Activated naive CD4-positive, alpha-beta T cell treated with anti-CD3 and anti-CD28 coated beads, Interleukin-2, amount 10 ng/mL, durations not matched to agents 7 days and 5 days (primary cell): Measurements from ENCODE around the gene SYDE1.
"Not testable (repeated sequence)": the region's sequence is repeated elsewhere in the genome, so short reads cannot be mapped to it uniquely, and the experiment has no call there.

ENCODE experiments used
- CTCF ChIA-PET: fragments of 350-600 bp; sonication (Branson Sonifier 250); formaldehyde crosslinking; loops from one replicate; lab custom pipeline; 2021; ENCODE audit warnings: antibody characterized with exemption; lab: Charles Lee
- DNase-seq: peaks from one replicate; pipeline ENCODE4 v3.0.0-alpha.2; 2020
- H3K27ac Mint-ChIP-seq: one replicate; pipeline ENCODE4 v1.8.0; 2021; ENCODE audit warnings: mild to moderate bottlenecking, moderate library complexity, mixed read lengths
- H3K27me3 Mint-ChIP-seq: one replicate; pipeline ENCODE4 v1.8.0; 2021; ENCODE audit warnings: mild to moderate bottlenecking, mixed read lengths
- H3K36me3 Mint-ChIP-seq: one replicate; pipeline ENCODE4 v1.8.0; 2021; ENCODE audit warnings: mixed read lengths
- H3K4me1 Mint-ChIP-seq: one replicate; pipeline ENCODE4 v1.8.0; 2021; ENCODE audit warnings: mixed read lengths
- H3K4me3 Mint-ChIP-seq: one replicate; pipeline ENCODE4 v1.8.0; 2021; ENCODE audit warnings: mild to moderate bottlenecking, moderate library complexity, mixed read lengths
- H3K9me3 Mint-ChIP-seq: one replicate; pipeline ENCODE4 v1.8.0; 2021; ENCODE audit warnings: mixed read lengths

Gene SYDE1

GRCh38 chr19:15097980-15098379, 9.2 kb upstream of the SYDE1 start:
- H3K27me3 Mint-ChIP-seq, H3K36me3 Mint-ChIP-seq, CTCF ChIA-PET, H3K9me3 Mint-ChIP-seq, H3K27ac Mint-ChIP-seq, DNase-seq, H3K4me1 Mint-ChIP-seq, H3K4me3 Mint-ChIP-seq: not testable (repeated sequence)

DNA sequence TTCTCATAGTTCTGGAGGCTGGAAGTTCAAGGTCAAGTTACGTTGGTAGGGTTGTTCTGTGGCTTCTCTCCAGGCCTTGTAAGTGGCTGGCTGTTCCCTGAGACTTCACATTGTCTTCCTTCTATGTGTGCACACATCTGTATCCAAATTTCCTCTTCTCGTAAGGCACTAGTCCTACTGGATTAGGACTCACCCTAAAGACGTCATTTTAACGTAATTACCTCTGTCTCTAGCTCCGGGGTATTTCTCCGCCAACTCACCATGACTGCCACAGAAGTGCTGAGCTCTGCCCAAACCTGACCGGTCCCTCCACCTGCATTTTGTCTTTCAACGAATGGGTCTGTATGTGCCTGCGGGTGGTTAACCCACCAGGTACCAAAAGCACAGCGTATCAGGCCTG, 8.7 kb upstream of the SYDE1 start:
- Mint-ChIP-seq H3K4me3 (no peak overlapping the region), H3K27me3 (peaks cover 4% of the 10 kb centered on the region), H3K27ac (no peak overlapping the region), H3K9me3 (peaks cover 7% of the 10 kb centered on the region), H3K4me1 (no peaks in the 10 kb centered on the region), H3K36me3 (no peaks in the 10 kb centered on the region)
- no peak for DNase-seq
- CTCF ChIA-PET: interaction anchor here (0.6 to 0.8 kb wide), 2 partner anchors 9 to 253 kb away, joined by 3 to 4 read pairs; no protein-coding TSS in a partner anchor

GRCh38 chr19:15099017-15099582, 8.1 kb upstream of the SYDE1 start:
- CTCF ChIA-PET: interaction anchor here (0.6 to 4.8 kb wide), 3 partner anchors 9 to 253 kb away, joined by 3 to 76 read pairs (median 4); no protein-coding TSS in a partner anchor

GRCh38 chr19:15101479-15102082, 5.6 kb upstream of the SYDE1 start:
- peak; percentile 76 for DNase-seq
- H3K27me3 Mint-ChIP-seq: peaks cover 22% of the 10 kb centered on the region
- no peaks in the 10 kb centered on the region for H3K36me3 Mint-ChIP-seq
- CTCF ChIA-PET: interaction anchor here (1.2 to 4.8 kb wide), 14 partner anchors 11 to 455 kb away, joined by 3 to 76 read pairs (median 6); no protein-coding TSS in a partner anchor
- no peak overlapping the region for H3K4me3 Mint-ChIP-seq
- peaks cover 22% of the 10 kb centered on the region for H3K9me3 Mint-ChIP-seq
- peaks cover 3% of the 10 kb centered on the region for H3K4me1 Mint-ChIP-seq
- H3K27ac Mint-ChIP-seq: no peak overlapping the region

More at GRCh38 chr19:15099017-15099582, 8.1 kb upstream of the SYDE1 start:
- Mint-ChIP-seq H3K4me3 (no peak overlapping the region), H3K27ac (no peak overlapping the region), H3K4me1 (no peaks in the 10 kb centered on the region), H3K9me3 (peaks cover 11% of the 10 kb centered on the region), H3K27me3 (peaks cover 4% of the 10 kb centered on the region), H3K36me3 (no peaks in the 10 kb centered on the region)
- DNase-seq: no peak

- peaks cover 46% of the 10 kb centered on the region for H3K27me3 Mint-ChIP-seq
- DNase-seq: no peak
- H3K4me3 Mint-ChIP-seq: no peak overlapping the region
- peaks cover 22% of the 10 kb centered on the region for H3K9me3 Mint-ChIP-seq
- CTCF ChIA-PET: interaction anchor here (4.8 kb wide), 1 partner anchor 48 kb away, joined by 76 read pairs; no protein-coding TSS in a partner anchor
- H3K36me3 Mint-ChIP-seq: no peaks in the 10 kb centered on the region
- no peak overlapping the region for H3K27ac Mint-ChIP-seq
- peaks cover 12% of the 10 kb centered on the region for H3K4me1 Mint-ChIP-seq
Observed at GRCh38 chr19:15104003-15104402, 3.2 kb upstream of the SYDE1 start.

GRCh38 chr19:15104411-15104810, 2.8 kb upstream of the SYDE1 start:
- Mint-ChIP-seq H3K36me3 (no peaks in the 10 kb centered on the region), H3K27ac (no peak overlapping the region), H3K27me3 (peaks cover 46% of the 10 kb centered on the region), H3K9me3 (peaks cover 22% of the 10 kb centered on the region), H3K4me1 (peaks cover 12% of the 10 kb centered on the region), H3K4me3 (no peak overlapping the region)
- no peak for DNase-seq
- CTCF ChIA-PET: interaction anchor here (4.8 kb wide), 1 partner anchor 48 kb away, joined by 76 read pairs; no protein-coding TSS in a partner anchor

DNA sequence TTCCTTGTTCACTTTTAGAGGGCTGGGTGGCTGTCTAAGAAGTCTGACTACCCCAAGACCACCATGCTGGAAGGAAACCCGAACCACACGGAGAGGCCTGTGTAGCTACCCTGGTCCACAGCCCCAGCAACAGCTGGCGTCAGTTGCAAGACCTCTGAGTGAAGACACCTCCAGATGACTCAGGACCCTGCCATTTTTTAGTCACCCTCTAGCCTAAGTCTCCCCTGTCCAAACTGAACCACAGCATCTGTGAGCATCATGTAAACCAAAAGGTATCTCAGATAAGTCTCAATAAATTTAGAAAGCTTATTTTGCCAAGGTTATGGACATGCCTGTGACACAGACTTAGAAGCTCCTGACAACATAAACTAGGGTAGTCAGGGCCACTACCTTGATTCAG, 2.2 kb upstream of the SYDE1 start:
- peaks cover 12% of the 10 kb centered on the region for H3K4me1 Mint-ChIP-seq
- H3K9me3 Mint-ChIP-seq: peaks cover 22% of the 10 kb centered on the region
- no peak overlapping the region for H3K4me3 Mint-ChIP-seq
- peaks cover 48% of the 10 kb centered on the region for H3K27me3 Mint-ChIP-seq
- no peak overlapping the region for H3K27ac Mint-ChIP-seq
- CTCF ChIA-PET: interaction anchor here (0.7 kb wide), 1 partner anchor 52 kb away, joined by 3 read pairs; no protein-coding TSS in a partner anchor
- H3K36me3 Mint-ChIP-seq: no peaks in the 10 kb centered on the region
- DNase-seq: no peak

DNA sequence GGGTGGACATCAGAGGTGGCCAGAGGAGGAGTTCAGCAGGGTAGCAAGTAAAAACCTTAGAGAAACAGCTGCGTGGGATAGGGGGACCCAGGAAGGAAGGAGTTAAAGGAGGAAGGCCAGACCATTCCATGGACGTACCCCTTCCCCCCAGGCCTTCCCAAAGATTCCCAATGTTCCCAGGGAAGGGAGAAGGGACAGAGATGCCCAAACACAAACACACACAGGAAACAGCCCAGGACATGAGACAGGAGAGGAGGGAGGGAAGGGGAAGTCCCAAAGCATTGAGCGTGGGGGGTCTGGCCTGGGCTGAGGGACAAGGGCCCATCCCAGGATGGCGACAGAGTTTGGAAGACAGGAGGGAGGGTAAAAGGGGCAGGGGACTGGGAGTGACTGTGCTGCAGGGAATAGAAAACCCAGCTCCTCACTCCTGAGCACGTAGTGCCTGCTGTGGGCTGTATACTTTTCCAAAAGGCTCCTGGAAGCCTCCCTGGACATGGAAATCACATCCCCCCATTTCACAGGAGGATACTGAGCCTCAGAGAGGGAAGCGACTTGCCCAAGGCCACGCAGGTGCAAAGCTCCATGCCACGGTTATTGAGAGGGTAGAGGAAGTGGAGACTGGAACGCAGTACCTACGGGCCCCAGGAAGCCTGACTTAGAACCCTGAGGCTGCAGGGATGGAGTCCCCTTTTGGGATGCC, 1.1 kb downstream of the SYDE1 start:
- peaks cover 16% of the 10 kb centered on the region for H3K9me3 Mint-ChIP-seq
- H3K4me3 Mint-ChIP-seq: no peak overlapping the region
- CTCF ChIA-PET: interaction anchor here (0.5 kb wide), 1 partner anchor 16 kb away, joined by 3 read pairs; no protein-coding TSS in a partner anchor
- peaks cover 12% of the 10 kb centered on the region for H3K4me1 Mint-ChIP-seq
- DNase-seq: no peak
- H3K36me3 Mint-ChIP-seq: no peaks in the 10 kb centered on the region
- H3K27ac Mint-ChIP-seq: no peak overlapping the region
- H3K27me3 Mint-ChIP-seq: peaks cover 48% of the 10 kb centered on the region

- DNase-seq: no peak
- Mint-ChIP-seq H3K4me1 (peaks cover 12% of the 10 kb centered on the region), H3K36me3 (peaks cover under 1% of the 10 kb centered on the region), H3K4me3 (no peak overlapping the region), H3K27me3 (peaks cover 48% of the 10 kb centered on the region), H3K27ac (no peak overlapping the region), H3K9me3 (peaks cover 11% of the 10 kb centered on the region)
- CTCF ChIA-PET: interaction anchor here (0.5 kb wide), 1 partner anchor 17 kb away, joined by 3 read pairs; no protein-coding TSS in a partner anchor
Observed at GRCh38 chr19:15108845-15109767, 1.9 kb downstream of the SYDE1 start.

DNA sequence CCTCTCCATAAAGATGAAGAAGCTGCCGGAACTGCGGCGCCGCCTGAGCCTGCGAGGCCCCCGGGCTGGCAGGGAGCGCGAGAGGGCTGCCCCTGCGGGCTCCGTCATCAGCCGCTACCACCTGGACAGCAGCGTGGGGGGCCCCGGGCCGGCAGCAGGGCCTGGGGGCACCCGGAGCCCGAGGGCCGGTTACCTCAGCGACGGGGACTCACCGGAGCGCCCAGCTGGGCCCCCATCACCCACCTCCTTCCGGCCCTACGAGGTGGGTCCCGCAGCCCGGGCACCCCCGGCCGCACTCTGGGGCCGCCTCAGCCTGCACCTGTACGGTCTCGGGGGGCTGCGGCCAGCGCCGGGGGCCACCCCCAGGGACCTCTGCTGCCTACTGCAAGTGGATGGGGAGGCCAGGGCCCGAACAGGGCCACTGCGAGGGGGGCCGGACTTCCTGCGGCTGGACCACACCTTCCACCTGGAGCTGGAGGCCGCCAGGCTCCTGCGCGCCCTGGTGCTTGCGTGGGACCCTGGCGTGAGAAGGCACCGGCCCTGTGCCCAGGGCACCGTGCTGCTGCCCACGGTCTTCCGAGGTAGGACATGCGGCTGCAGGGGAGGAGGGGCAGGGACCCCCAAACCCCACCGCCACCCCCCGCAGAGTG, 2.7 kb downstream of the SYDE1 start:
- Mint-ChIP-seq H3K4me1 (peaks cover 12% of the 10 kb centered on the region), H3K9me3 (peaks cover 4% of the 10 kb centered on the region), H3K4me3 (no peak overlapping the region), H3K27me3 (peaks cover 47% of the 10 kb centered on the region), H3K36me3 (peaks cover 2% of the 10 kb centered on the region), H3K27ac (no peak overlapping the region)
- CTCF ChIA-PET: interaction anchor here (0.9 kb wide), 1 partner anchor 10 kb away, joined by 3 read pairs; no protein-coding TSS in a partner anchor
- DNase-seq: no peak

GRCh38 chr19:15110418-15110815, 3.2 kb downstream of the SYDE1 start:
- Mint-ChIP-seq H3K27me3 (peaks cover 42% of the 10 kb centered on the region), H3K9me3 (no peaks in the 10 kb centered on the region), H3K4me1 (peaks cover 12% of the 10 kb centered on the region), H3K4me3 (no peak overlapping the region), H3K36me3 (peaks cover 2% of the 10 kb centered on the region), H3K27ac (no peak overlapping the region)
- no peak for DNase-seq
- CTCF ChIA-PET: interaction anchor here (0.9 kb wide), 1 partner anchor 10 kb away, joined by 3 read pairs; no protein-coding TSS in a partner anchor

DNA sequence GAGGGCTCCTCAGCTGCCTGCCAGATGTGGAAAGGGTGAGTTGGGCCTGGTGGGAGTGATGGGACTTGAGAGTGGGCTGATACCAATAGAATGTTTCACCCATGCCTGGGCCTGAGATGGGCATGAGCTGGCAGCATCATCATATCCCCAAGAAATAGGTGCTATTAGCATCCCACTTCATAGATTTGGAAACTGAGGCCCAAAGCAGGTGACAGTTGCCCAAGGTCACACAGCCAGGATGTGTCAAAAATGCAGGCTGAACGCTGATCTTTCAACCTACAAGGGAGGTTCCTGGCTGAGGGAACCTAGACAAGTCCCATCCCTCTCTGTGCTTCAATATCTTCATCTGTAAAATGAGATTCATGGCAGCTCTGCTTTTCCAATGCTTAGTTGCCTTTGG, 4.6 kb downstream of the SYDE1 start:
- peaks cover 5% of the 10 kb centered on the region for H3K36me3 Mint-ChIP-seq
- no peak for DNase-seq
- peaks cover 7% of the 10 kb centered on the region for H3K4me1 Mint-ChIP-seq
- H3K4me3 Mint-ChIP-seq: no peak overlapping the region
- H3K9me3 Mint-ChIP-seq: no peaks in the 10 kb centered on the region
- CTCF ChIA-PET: interaction anchor here (1.8 kb wide), 1 partner anchor 11 kb away, joined by 12 read pairs; no protein-coding TSS in a partner anchor
- peaks cover 28% of the 10 kb centered on the region for H3K27me3 Mint-ChIP-seq
- H3K27ac Mint-ChIP-seq: no peak overlapping the region

DNA sequence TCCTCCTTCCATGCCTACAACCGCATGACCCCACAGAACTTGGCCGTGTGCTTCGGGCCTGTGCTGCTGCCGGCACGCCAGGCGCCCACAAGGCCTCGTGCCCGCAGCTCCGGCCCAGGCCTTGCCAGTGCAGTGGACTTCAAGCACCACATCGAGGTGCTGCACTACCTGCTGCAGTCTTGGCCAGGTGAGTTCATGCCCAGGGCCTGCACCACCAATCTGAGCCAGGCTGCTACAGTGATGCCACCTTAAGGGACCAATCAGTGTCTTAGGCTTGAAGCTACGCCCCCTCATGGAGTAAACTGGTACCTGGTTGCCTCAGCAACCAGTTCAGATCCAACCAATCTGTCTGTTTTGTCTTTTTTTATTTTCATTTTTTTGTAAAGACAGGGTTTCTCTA, 5.2 kb downstream of the SYDE1 start:
- DNase-seq: no peak
- H3K36me3 Mint-ChIP-seq: peaks cover 10% of the 10 kb centered on the region
- peaks cover 5% of the 10 kb centered on the region for H3K4me1 Mint-ChIP-seq
- no peaks in the 10 kb centered on the region for H3K9me3 Mint-ChIP-seq
- CTCF ChIA-PET: interaction anchor here (1.8 kb wide), 1 partner anchor 11 kb away, joined by 12 read pairs; no protein-coding TSS in a partner anchor
- peaks cover 22% of the 10 kb centered on the region for H3K27me3 Mint-ChIP-seq
- H3K27ac Mint-ChIP-seq: no peak overlapping the region
- H3K4me3 Mint-ChIP-seq: no peak overlapping the region
